Calu3 (cell line): ENCODE results near the gene PCSK5. TPM values are rescaled to one million over a fixed set of nuclear protein-coding genes. Genes with fewer than 3 reads are reported as not detected.

Experiments used
- BruUV-seq: library from RNA; stranded (reverse); fragments of 400-500 nt; replicated peaks from 2 replicates; lab custom pipeline; 2021; lab: Mats Ljungman, UMichigan
- CTCF ChIA-PET: fragments of 300-600 bp; sonication (Branson Sonifier 250); formaldehyde crosslinking; loops from one replicate; lab custom pipeline; 2022; ENCODE audit warnings: antibody characterized with exemption; lab: Charles Lee
- DNase-seq: peaks from one replicate; pipeline ENCODE4 v3.0.0; 2022
- H3K27ac Mint-ChIP-seq: one replicate; pipeline ENCODE4 v1.8.0; 2022; ENCODE audit warnings: mixed read lengths; ENCODE audit not compliant: unreplicated experiment
- H3K27me3 Mint-ChIP-seq: one replicate; pipeline ENCODE4 v1.8.0; 2022; ENCODE audit warnings: mixed read lengths; ENCODE audit not compliant: unreplicated experiment
- H3K36me3 Mint-ChIP-seq: one replicate; pipeline ENCODE4 v1.8.0; 2022; ENCODE audit warnings: mild to moderate bottlenecking, moderate library complexity, mixed read lengths; ENCODE audit not compliant: insufficient read depth, unreplicated experiment
- H3K4me1 Mint-ChIP-seq: one replicate; pipeline ENCODE4 v1.8.0; 2022; ENCODE audit warnings: mild to moderate bottlenecking, low read depth, mixed read lengths; ENCODE audit not compliant: unreplicated experiment
- H3K4me3 Mint-ChIP-seq: one replicate; pipeline ENCODE4 v1.8.0; 2022; ENCODE audit warnings: mild to moderate bottlenecking, low read depth, moderate library complexity, mixed read lengths; ENCODE audit not compliant: unreplicated experiment
- H3K9me3 Mint-ChIP-seq: one replicate; pipeline ENCODE4 v1.8.0; 2022; ENCODE audit warnings: low read depth, mixed read lengths; ENCODE audit not compliant: unreplicated experiment
- CTCF ChIP-seq: fragments of 200-600 bp; IDR thresholded peaks from one replicate; pipeline ENCODE4 v1.8.0; 2022; ENCODE audit warnings: antibody characterized with exemption; ENCODE audit not compliant: unreplicated experiment
- intact Hi-C: fragments of 100-400 bp; cut with micrococcal nuclease; formaldehyde crosslinking; loops from one replicate; pipeline ENCODE4 v1.10.0; 2022; ENCODE audit not compliant: unreplicated experiment
- total RNA-seq: library from RNA; stranded (reverse); gene quantifications from 2 replicates; pipeline ENCODE4 v1.2.3, GENCODE V29; 2022

Gene PCSK5
- total RNA-seq, 1 experiment from 2014 or later = 38.4 TPM

- H3K4me1 Mint-ChIP-seq = no peaks in the 10 kb centered on the region
- H3K9me3 Mint-ChIP-seq = no peaks in the 10 kb centered on the region
- intact Hi-C loops = no loop called here
- no peak overlapping the region for H3K4me3 Mint-ChIP-seq
- H3K36me3 Mint-ChIP-seq = no peaks in the 10 kb centered on the region
- no TSS peak for BruUV-seq
- no peak overlapping the region for H3K27ac Mint-ChIP-seq
- CTCF ChIA-PET = no interaction called here
- H3K27me3 Mint-ChIP-seq = no peaks in the 10 kb centered on the region
- no peak for DNase-seq
- no peak for TF ChIP-seq CTCF
Measured at GRCh38 chr9:76138360-76138759, 247.9 kb downstream of the PCSK5 start.

GRCh38 chr9:76143834-76144233 lies 253.4 kb downstream of the PCSK5 start:
- CTCF ChIA-PET = no interaction called here

GRCh38 chr9:76150013-76150412 lies 259.5 kb downstream of the PCSK5 start:
- Mint-ChIP-seq H3K27me3 (no peaks in the 10 kb centered on the region), H3K27ac (no peak overlapping the region), H3K4me3 (no peak overlapping the region), H3K9me3 (no peaks in the 10 kb centered on the region), H3K4me1 (peaks cover under 1% of the 10 kb centered on the region), H3K36me3 (peaks cover 3% of the 10 kb centered on the region)
- intact Hi-C loops = no loop called here
- BruUV-seq = no TSS peak
- TF ChIP-seq CTCF = no peak
- CTCF ChIA-PET = no interaction called here
- no peak for DNase-seq

More at GRCh38 chr9:76143834-76144233, 253.4 kb downstream of the PCSK5 start:
- Mint-ChIP-seq H3K4me3 (no peak overlapping the region), H3K36me3 (peaks cover 3% of the 10 kb centered on the region), H3K27me3 (no peaks in the 10 kb centered on the region), H3K9me3 (no peaks in the 10 kb centered on the region), H3K4me1 (no peaks in the 10 kb centered on the region), H3K27ac (no peak overlapping the region)
- no TSS peak for BruUV-seq
- TF ChIP-seq CTCF = no peak
- no peak for DNase-seq
- intact Hi-C loops = no loop called here

GRCh38 chr9:76151267-76151666 lies 260.8 kb downstream of the PCSK5 start:
- Mint-ChIP-seq H3K27ac (no peak overlapping the region), H3K4me3 (no peak overlapping the region), H3K4me1 (peaks cover 8% of the 10 kb centered on the region), H3K9me3 (no peaks in the 10 kb centered on the region), H3K27me3 (no peaks in the 10 kb centered on the region), H3K36me3 (no peaks in the 10 kb centered on the region)
- BruUV-seq = no TSS peak
- CTCF ChIA-PET = no interaction called here
- no peak for TF ChIP-seq CTCF
- DNase-seq = no peak
- intact Hi-C loops = no loop called here
